Measurements from ENCODE around the gene TEX48. TPM values are rescaled to one million over a fixed set of nuclear protein-coding genes. Genes with fewer than 3 reads are reported as not detected.

Gene TEX48
- total and polyA plus RNA-seq, 10 of the 15 experiments (the other 5 are each of a cell fraction or from before 2014, with no cell fraction given) = not detected

DNA sequence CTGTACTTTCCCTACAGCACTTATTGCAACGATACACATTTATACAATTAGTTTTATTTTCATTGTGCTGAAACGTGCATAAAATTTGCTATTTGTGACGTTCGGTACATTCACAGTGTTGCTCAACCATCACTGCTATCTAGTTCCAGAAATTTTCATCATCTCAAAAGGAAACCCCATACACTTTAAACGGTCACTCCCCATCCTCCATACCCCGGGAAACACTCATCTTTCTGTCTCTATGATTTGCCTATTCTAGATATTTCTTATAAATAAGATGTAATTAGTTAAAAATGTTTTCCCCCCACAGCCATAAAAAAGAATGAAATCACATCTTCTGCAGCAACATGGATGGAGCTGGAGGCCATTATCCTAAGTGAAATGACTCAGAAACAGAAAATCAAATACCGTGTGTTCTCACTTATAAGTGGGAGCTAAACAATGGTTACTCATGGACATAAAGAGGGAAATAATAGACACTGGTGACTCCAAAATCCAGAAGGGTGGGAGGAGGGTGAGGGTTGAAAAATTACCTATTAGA is 40.2 kb upstream of the TEX48 start (continued):
- TF ChIP-seq, protein P1, sequence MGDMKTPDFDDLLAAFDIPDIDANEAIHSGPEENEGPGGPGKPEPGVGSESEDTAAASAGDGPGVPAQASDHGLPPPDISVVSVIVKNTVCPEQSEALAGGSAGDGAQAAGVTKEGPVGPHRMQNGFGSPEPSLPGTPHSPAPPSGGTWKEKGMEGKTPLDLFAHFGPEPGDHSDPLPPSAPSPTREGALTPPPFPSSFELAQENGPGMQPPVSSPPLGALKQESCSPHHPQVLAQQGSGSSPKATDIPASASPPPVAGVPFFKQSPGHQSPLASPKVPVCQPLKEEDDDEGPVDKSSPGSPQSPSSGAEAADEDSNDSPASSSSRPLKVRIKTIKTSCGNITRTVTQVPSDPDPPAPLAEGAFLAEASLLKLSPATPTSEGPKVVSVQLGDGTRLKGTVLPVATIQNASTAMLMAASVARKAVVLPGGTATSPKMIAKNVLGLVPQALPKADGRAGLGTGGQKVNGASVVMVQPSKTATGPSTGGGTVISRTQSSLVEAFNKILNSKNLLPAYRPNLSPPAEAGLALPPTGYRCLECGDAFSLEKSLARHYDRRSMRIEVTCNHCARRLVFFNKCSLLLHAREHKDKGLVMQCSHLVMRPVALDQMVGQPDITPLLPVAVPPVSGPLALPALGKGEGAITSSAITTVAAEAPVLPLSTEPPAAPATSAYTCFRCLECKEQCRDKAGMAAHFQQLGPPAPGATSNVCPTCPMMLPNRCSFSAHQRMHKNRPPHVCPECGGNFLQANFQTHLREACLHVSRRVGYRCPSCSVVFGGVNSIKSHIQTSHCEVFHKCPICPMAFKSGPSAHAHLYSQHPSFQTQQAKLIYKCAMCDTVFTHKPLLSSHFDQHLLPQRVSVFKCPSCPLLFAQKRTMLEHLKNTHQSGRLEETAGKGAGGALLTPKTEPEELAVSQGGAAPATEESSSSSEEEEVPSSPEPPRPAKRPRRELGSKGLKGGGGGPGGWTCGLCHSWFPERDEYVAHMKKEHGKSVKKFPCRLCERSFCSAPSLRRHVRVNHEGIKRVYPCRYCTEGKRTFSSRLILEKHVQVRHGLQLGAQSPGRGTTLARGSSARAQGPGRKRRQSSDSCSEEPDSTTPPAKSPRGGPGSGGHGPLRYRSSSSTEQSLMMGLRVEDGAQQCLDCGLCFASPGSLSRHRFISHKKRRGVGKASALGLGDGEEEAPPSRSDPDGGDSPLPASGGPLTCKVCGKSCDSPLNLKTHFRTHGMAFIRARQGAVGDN (IDR thresholded peaks at IDR 0.05) = no peak
- no peak for TF ChIP-seq KDM1A (IDR thresholded peaks at IDR 0.05; ENCODE audit: borderline replicate concordance)
- TF ChIP-seq, protein P2, sequence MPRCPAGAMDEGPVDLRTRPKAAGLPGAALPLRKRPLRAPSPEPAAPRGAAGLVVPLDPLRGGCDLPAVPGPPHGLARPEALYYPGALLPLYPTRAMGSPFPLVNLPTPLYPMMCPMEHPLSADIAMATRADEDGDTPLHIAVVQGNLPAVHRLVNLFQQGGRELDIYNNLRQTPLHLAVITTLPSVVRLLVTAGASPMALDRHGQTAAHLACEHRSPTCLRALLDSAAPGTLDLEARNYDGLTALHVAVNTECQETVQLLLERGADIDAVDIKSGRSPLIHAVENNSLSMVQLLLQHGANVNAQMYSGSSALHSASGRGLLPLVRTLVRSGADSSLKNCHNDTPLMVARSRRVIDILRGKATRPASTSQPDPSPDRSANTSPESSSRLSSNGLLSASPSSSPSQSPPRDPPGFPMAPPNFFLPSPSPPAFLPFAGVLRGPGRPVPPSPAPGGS (IDR thresholded peaks at IDR 0.05; ENCODE audit: borderline replicate concordance, insufficient read depth, low read depth, low read length, poor library complexity, severe bottlenecking) = no peak
- no peak for TF ChIP-seq SRF (IDR thresholded peaks at IDR 0.05; ENCODE audit: low read depth in 2 of 2, low read length in 2 of 2)
- TF ChIP-seq, protein P3, sequence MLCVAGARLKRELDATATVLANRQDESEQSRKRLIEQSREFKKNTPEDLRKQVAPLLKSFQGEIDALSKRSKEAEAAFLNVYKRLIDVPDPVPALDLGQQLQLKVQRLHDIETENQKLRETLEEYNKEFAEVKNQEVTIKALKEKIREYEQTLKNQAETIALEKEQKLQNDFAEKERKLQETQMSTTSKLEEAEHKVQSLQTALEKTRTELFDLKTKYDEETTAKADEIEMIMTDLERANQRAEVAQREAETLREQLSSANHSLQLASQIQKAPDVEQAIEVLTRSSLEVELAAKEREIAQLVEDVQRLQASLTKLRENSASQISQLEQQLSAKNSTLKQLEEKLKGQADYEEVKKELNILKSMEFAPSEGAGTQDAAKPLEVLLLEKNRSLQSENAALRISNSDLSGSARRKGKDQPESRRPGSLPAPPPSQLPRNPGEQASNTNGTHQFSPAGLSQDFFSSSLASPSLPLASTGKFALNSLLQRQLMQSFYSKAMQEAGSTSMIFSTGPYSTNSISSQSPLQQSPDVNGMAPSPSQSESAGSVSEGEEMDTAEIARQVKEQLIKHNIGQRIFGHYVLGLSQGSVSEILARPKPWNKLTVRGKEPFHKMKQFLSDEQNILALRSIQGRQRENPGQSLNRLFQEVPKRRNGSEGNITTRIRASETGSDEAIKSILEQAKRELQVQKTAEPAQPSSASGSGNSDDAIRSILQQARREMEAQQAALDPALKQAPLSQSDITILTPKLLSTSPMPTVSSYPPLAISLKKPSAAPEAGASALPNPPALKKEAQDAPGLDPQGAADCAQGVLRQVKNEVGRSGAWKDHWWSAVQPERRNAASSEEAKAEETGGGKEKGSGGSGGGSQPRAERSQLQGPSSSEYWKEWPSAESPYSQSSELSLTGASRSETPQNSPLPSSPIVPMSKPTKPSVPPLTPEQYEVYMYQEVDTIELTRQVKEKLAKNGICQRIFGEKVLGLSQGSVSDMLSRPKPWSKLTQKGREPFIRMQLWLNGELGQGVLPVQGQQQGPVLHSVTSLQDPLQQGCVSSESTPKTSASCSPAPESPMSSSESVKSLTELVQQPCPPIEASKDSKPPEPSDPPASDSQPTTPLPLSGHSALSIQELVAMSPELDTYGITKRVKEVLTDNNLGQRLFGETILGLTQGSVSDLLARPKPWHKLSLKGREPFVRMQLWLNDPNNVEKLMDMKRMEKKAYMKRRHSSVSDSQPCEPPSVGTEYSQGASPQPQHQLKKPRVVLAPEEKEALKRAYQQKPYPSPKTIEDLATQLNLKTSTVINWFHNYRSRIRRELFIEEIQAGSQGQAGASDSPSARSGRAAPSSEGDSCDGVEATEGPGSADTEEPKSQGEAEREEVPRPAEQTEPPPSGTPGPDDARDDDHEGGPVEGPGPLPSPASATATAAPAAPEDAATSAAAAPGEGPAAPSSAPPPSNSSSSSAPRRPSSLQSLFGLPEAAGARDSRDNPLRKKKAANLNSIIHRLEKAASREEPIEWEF (IDR thresholded peaks at IDR 0.05; ENCODE audit: insufficient replicate concordance, low read depth, low read length) = no peak
